ENCODE data around the gene DLK2.

DLK2 gene

GRCh38 chr6:43453831-43454230 is 1.5 kb downstream of the DLK2 start:
- no peak for DNase-seq (ENCODE audit: low read depth)

DNA sequence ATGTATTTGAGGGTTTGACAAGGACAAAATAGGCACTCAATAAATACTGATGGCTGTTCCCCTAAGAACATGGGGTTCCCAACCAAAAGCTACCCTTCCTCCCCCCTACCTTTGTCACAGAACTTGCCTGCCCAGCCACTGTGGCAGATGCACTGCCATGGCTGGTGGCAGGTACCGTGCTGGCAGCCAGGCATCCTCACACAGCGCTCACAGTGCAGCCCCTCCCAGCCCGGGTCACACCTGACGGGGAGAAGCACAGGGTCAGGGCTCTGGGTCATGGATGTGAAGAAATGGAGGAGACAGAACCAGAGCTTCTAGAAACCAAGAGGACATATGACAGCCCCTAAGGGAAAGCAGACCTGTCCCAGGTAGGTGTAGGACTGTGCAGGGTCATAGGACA is 2.5 kb downstream of the DLK2 start:
- no peak for DNase-seq (ENCODE audit: low read depth)

DNA sequence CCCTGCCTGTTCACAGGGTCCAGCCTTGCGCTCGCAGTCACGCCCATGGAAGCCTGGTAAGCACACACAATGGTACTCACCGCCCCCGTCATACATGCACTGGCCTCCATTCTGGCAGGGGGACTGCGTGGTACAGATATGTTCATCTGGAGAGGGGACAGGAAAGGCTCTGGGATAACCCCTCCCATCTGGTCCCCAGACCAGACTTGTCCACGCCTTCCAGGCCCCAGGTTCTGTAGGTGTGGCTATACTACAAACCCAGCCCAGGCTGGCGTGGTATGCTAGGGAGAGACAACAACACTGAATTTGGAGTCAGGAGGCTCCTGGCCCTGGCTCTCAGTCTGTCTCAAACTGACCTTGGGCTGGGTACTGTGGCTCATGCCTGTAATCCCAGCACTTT is 3.4 kb downstream of the DLK2 start:
- no peak for DNase-seq (ENCODE audit: low read depth)

GRCh38 chr6:43451348-43451747 is 4.0 kb downstream of the DLK2 start:
- no peak for DNase-seq (ENCODE audit: low read depth)

DNA sequence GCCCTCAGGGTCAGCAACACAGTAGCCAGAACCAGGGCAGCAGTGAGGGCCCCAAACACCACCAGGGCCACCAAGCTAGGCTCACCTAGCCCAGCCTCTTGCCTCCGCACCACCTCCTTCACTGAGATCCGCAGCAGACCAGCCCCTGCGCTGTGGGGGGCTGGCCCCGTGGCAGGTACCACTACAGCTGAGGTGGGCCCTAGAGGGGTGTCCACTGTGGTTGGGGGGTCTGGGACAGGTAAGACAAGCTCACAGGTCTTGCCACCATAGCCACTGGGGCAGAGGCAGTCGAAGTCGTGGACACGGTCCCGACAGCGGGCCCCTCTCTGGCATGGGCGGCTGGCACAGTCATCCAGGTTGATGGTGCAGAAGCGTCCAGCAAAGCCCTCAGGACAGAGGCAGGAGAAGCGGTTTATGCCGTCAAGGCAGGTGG is 4.6 kb downstream of the DLK2 start:
- no peak for DNase-seq (ENCODE audit: low read depth)

- no peak for DNase-seq (ENCODE audit: low read depth)
Observed at GRCh38 chr6:43448916-43449315, 6.4 kb downstream of the DLK2 start.

DNA sequence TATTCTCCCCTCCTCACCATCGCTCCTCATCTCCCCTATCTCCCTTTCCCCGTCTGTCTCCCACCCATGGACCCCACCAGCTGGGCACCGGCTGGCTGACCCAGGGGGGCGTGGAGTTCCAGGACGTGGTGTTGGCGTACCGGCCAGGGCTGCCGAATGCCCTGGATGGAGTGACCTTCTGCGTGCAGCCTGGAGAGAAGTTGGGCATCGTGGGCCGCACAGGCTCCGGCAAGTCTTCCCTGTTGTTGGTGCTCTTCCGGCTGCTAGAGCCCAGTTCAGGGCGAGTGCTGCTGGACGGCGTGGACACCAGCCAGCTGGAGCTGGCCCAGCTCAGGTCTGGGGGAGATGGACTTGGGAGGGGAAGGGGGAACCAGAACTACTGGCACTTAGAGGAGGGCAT is 7.7 kb downstream of the DLK2 start:
- no peak for DNase-seq (ENCODE audit: low read depth)

DNA sequence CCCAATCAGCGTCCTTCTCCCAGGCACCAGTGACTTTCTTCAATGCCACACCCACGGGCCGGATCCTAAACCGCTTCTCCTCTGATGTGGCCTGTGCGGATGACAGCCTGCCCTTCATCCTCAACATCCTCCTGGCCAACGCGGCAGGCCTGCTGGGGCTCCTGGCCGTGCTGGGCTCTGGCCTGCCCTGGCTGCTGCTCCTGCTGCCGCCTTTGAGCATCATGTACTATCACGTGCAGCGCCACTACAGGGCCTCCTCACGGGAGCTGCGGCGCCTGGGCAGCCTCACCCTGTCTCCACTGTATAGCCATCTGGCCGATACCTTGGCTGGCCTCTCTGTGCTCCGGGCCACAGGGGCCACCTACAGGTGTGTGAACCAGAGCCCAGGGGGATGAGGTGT is 9.8 kb downstream of the DLK2 start:
- DNase-seq (ENCODE audit: low read depth) = no peak

- DNase-seq (ENCODE audit: low read depth) = no peak
Observed at GRCh38 chr6:43444582-43444981, 10.8 kb downstream of the DLK2 start.

DNA sequence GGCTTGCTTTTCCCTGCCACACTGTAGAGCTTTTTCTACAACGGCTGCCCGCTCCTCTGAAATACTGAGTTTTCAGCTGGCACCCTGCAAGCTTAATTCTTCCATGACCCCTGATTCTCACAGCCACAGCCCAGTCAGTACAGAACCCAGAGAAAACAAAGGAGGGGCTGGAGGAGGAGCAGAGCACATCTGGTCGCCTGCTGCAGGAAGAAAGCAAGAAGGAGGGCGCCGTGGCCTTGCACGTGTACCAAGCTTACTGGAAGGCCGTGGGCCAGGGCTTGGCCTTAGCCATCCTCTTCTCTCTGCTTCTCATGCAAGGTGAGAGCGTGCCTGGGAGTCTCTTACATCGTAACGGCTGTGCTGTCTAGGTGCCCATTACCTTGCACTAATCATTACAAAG is 11.3 kb downstream of the DLK2 start:
- no peak for DNase-seq (ENCODE audit: low read depth)

GRCh38 chr6:43442935-43443334 is 12.4 kb downstream of the DLK2 start:
- DNase-seq (ENCODE audit: low read depth) = no peak

DNA sequence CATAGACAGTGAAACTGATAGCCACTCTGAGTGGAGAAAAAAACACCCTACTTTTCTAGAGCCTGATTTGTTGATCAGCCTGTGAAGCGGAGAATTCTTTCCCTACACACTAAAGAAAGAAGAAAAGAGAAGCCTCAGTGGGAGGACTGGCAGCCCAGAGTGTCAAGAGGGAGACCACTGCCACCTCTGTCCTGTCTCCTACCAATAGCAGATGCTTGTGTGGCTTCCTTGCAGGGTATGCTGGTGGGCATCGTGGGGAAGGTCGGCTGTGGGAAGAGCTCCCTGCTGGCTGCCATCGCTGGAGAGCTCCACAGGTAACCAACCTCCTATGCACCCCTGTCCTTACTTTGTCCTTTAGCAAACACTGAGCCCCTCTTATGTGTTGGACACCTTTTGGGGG is 17.6 kb downstream of the DLK2 start:
- no peak for DNase-seq (ENCODE audit: low read depth)

DNA sequence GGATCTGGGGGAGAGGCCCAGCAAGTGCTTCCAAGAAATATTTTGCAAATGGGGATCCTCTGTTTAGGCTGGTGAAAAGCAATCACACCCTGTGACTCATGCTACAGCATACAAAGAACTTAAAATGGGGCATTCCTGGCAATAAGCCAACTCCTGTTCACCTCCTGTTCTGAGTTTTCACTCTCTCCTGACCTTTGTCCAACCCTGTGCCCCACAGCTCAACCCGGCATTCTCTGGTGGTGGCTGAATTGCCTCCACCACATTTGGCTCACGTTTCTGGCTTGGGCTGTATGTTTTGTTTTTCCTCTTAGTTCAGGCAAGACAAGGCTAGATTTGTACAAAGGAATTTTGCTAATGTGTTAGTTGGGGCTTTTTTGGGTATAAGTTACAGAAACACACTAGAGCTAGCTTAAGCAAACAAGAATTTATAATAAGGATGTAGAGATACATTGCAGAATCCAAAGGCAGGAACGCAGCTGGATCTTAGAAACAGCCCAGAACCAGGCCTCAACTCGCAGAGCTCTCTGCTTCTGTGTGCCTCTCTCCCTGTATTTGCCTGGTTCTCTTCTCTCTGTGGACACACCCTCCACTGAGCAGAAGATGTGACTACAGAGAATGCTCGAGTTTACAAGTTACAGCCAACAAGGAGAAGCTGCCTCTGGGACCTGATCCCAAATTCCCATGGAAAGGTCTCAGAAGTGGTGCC is 18.6 kb downstream of the DLK2 start:
- no peak for DNase-seq (ENCODE audit: low read depth)

GRCh38 chr6:43435682-43436437 is 19.5 kb downstream of the DLK2 start:
- DNase-seq (ENCODE audit: low read depth) = no peak

- no peak for DNase-seq (ENCODE audit: low read depth)
Observed at GRCh38 chr6:43434943-43435342, 20.4 kb downstream of the DLK2 start.

- DNase-seq (ENCODE audit: low read depth) = no peak
Observed at GRCh38 chr6:43434001-43434840, 21.1 kb downstream of the DLK2 start.

DNA sequence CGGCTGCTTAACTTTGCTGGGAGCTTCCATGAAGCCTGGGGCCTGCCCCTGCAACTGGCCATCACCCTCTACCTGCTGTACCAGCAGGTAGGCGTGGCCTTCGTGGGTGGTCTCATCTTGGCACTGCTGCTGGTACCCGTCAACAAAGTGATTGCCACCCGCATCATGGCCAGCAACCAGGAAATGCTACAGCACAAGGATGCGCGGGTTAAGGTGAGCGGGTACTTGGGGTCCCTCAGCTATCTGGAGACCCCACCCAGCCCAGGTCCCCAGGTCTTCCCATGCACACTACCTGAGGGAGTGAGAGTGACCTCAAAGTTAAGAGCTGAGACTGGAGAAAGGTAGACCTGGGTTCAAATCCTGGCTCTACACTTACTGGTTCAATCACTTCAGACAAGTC is 22.2 kb downstream of the DLK2 start:
- no peak for DNase-seq (ENCODE audit: low read depth)

GRCh38 chr6:43432009-43432945 is 23.1 kb downstream of the DLK2 start:
- DNase-seq (ENCODE audit: low read depth) = no peak

GRCh38 chr6:43428874-43429273 is 26.5 kb downstream of the DLK2 start:
- no peak for DNase-seq (ENCODE audit: low read depth)

DNA sequence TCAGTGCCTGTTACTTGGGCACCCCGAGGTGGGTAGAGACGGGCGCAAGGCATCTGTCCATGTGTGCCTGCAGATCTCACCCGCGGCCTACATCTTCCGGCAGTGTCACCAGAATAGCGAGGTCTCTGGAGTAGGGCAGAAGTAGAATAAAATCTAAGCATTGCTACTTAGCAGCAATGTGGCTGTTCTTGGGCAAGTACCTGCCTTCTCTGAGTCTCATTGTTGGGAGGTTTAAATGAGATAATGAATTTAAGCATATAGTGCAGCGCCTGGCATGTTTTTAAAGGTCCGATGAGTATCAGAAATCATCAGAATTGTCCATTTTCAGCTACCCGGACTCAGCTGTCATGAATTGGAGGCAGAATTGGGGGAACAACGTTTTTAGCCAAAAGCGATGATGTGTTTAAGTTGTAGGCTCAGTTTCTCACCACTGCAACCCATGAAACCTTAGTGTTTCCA is 27.2 kb downstream of the DLK2 start:
- no peak for DNase-seq (ENCODE audit: low read depth)

GRCh38 chr6:43427406-43428111 is 27.8 kb downstream of the DLK2 start, which contains the start of gene ABCC10:
ABCC10 (plus strand) TSS chr6:43427541; CDS start chr6:43427979, 438 bp downstream.
- DNase-seq (ENCODE audit: low read depth) = peak; percentile 88
